ENCODE data around the gene FBXO41. TPM values are rescaled to one million over a fixed set of nuclear protein-coding genes. Genes with fewer than 3 reads are reported as not detected.

Gene FBXO41
- total and polyA plus RNA-seq, 10 of the 15 experiments (the other 5 are each of a cell fraction or from before 2014, with no cell fraction given), result 1.9 to 38.9 (median 11.3) TPM

DNA sequence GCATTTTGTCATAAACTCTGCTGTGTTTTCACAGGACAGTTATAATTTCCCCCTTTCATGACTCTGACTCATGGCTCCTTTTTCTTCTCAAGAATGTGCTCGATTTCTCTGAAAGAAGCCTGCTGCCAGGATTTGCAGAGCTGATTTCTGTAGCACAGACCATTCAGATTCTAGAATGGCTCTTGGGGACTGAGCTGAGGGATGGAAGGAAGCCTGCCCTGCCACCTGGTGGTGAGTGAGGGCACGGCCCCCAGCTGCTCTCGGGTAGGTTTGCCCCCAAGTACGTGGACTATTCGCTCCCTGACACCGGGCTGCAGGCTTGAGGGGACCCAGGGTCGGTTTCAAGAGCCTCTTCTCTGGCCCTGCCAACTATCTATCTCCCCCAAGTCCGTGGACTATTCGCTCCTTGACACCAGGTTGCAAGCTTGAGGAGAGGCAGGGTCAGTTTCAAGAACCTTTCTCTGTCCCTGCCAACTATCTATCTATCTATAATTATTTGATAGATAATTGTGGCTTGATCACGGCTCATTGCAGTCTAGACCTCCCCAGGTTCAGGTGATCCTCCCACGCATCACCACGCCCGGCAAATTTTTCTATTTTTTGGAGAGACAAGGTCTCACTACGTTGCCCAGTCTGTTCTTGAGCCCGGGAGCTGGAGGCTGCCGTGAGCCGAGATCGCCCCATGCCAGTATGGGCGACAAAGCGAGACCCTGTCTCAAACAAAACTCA lies 71.7 kb downstream of the FBXO41 start:
- RAD21 ChIA-PET (ENCODE audit: unreplicated experiment), result interaction anchor here (0.6 to 2.8 kb wide), 10 partner anchors 9 to 320 kb away, joined by 3 to 28 read pairs (median 4); partner anchors contain the start of genes CCT7 and PRADC1
- Histone ChIP-seq H3K9ac (ENCODE audit: control insufficient read depth, insufficient read depth, low read length) (no peak overlapping the region), H3K4me2 (ENCODE audit: control insufficient read depth, insufficient read depth) (no peak overlapping the region), H3K27me3 (replicated peaks in 1 of 2; ENCODE audit: control insufficient read depth in 2 of 2, insufficient read depth in 2 of 2, low read length in 1 of 2) (no peaks in the 10 kb centered on the region), H3K4me1 (ENCODE audit: control insufficient read depth, insufficient read depth, low read length) (peaks cover 8% of the 10 kb centered on the region), H2AFZ (ENCODE audit: control insufficient read depth, low read depth, low read length) (peak overlapping the region; percentile 72), H3K9me3 (replicated peaks; ENCODE audit: control insufficient read depth, insufficient read depth, low read length) (no peaks in the 10 kb centered on the region), H3K27ac (ENCODE audit: control insufficient read depth, insufficient read depth) (no peak overlapping the region), H3K36me3 (ENCODE audit: control insufficient read depth in 2 of 2, insufficient read depth in 2 of 2, low read length in 1 of 2) (no peaks in the 10 kb centered on the region), H3K4me3 (no peak overlapping the region), H3K79me2 (ENCODE audit: control insufficient read depth, insufficient read depth, low read length) (peaks cover 16% of the 10 kb centered on the region), H4K20me1 (ENCODE audit: control insufficient read depth, insufficient read depth) (no peaks in the 10 kb centered on the region)
- DNase-seq (ENCODE audit: low read depth, low spot score) (no peak), FAIRE-seq (peak; percentile 92), ATAC-seq (peak; percentile 86)
- intact Hi-C loops (cut with micrococcal nuclease; ENCODE audit: unreplicated experiment), result loop anchor here (1.0 kb wide), 1 partner anchor 127 kb away; no protein-coding TSS in a partner anchor
- SMC1A ChIA-PET (ENCODE audit: uncharacterized antibody, unreplicated experiment), result interaction anchor here (0.6 to 2.6 kb wide), 15 partner anchors 8 to 319 kb away, joined by 3 to 24 read pairs (median 4); partner anchors contain the start of gene CCT7
- in situ Hi-C loops (cut with MboI), result no loop called here
- POLR2A ChIA-PET, result interaction anchor here (0.7 to 2.6 kb wide), 4 partner anchors 22 to 127 kb away, joined by 4 to 14 read pairs (median 5); partner anchors contain the start of genes CCT7 and PRADC1
- 37% methylated on average over 20 of the region's 20 CpGs for WGBS (ENCODE audit: insufficient coverage, insufficient replicate concordance, low lambda C conversion rate, missing lambda C conversion rate)
- TF ChIP-seq RUNX3 (IDR thresholded peaks at IDR 0.05; ENCODE audit: low read length) (peak; percentile 19; the same call in 1 of the 2 replicates), TCF12 (IDR thresholded peaks at IDR 0.05; ENCODE audit: low read depth, low read length) (peak; percentile 59; the same call in 1 of the 2 replicates), YY1 (IDR thresholded peaks at IDR 0.05; ENCODE audit: low read depth, low read length) (peak; percentile 40; the same call in 1 of the 2 replicates), SMARCA5 (IDR thresholded peaks at IDR 0.05) (peak; percentile 62; the same call in 1 of the 2 replicates), YBX1 (IDR thresholded peaks at IDR 0.05) (no peak), ZNF384 (IDR thresholded peaks at IDR 0.05; ENCODE audit: borderline replicate concordance, low read depth, low read length) (no peak), TCF3 (IDR thresholded peaks at IDR 0.05; ENCODE audit: borderline replicate concordance, insufficient read depth, low read depth, low read length) (0 out of 2 replicates have a peak, but pooled peaks have one; percentile 13), NR2C2 (IDR thresholded peaks at IDR 0.05; ENCODE audit: borderline replicate concordance, control insufficient read depth, insufficient read length, low read depth) (no peak), NR2C1 (IDR thresholded peaks at IDR 0.05) (0 out of 2 replicates have a peak, but pooled peaks have one; percentile 7), RAD21 (IDR thresholded peaks at IDR 0.05; ENCODE audit: insufficient read depth, low read depth, low read length) (peak; percentile 63), SRF (IDR thresholded peaks at IDR 0.05; ENCODE audit: low read depth in 2 of 2, low read length in 2 of 2) (no peak), RB1 (IDR thresholded peaks at IDR 0.05; ENCODE audit: borderline replicate concordance) (0 out of 2 replicates have a peak, but pooled peaks have one; percentile 41), SMC3 (IDR thresholded peaks at IDR 0.05; ENCODE audit: borderline replicate concordance, low read length) (peak; percentile 67; the same call in 1 of the 2 replicates)
- TF ChIP-seq, protein P1, sequence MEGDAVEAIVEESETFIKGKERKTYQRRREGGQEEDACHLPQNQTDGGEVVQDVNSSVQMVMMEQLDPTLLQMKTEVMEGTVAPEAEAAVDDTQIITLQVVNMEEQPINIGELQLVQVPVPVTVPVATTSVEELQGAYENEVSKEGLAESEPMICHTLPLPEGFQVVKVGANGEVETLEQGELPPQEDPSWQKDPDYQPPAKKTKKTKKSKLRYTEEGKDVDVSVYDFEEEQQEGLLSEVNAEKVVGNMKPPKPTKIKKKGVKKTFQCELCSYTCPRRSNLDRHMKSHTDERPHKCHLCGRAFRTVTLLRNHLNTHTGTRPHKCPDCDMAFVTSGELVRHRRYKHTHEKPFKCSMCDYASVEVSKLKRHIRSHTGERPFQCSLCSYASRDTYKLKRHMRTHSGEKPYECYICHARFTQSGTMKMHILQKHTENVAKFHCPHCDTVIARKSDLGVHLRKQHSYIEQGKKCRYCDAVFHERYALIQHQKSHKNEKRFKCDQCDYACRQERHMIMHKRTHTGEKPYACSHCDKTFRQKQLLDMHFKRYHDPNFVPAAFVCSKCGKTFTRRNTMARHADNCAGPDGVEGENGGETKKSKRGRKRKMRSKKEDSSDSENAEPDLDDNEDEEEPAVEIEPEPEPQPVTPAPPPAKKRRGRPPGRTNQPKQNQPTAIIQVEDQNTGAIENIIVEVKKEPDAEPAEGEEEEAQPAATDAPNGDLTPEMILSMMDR (IDR thresholded peaks at IDR 0.05 in 2 of 3, conservative IDR thresholded peaks at IDR 0.05 in 1 of 3; ENCODE audit: control insufficient read depth in 2 of 3, extremely low read depth in 1 of 3, insufficient read depth in 1 of 3, low read depth in 3 of 3, low read length in 3 of 3), result peak; percentile 88 to 97 (median 96)
- TF ChIP-seq, protein P2, sequence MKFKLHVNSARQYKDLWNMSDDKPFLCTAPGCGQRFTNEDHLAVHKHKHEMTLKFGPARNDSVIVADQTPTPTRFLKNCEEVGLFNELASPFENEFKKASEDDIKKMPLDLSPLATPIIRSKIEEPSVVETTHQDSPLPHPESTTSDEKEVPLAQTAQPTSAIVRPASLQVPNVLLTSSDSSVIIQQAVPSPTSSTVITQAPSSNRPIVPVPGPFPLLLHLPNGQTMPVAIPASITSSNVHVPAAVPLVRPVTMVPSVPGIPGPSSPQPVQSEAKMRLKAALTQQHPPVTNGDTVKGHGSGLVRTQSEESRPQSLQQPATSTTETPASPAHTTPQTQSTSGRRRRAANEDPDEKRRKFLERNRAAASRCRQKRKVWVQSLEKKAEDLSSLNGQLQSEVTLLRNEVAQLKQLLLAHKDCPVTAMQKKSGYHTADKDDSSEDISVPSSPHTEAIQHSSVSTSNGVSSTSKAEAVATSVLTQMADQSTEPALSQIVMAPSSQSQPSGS (IDR thresholded peaks at IDR 0.05; ENCODE audit: low read length), result no peak
- BruUV-seq (replicated peaks), result no TSS peak
- CTCF ChIA-PET, result interaction anchor here (0.6 to 4.3 kb wide), 48 partner anchors 8 to 517 kb away, joined by 3 to 79 read pairs (median 4); partner anchors contain the start of genes CCT7, EGR4, NOTO and PRADC1

Data from GM12878 (cell line).